Neural progenitor cell (in vitro differentiated cells): ENCODE measurements around the gene SIL1. TPM values are rescaled to one million over a fixed set of nuclear protein-coding genes. Genes with fewer than 3 reads are reported as not detected.
A peak's percentile ranks its signal among the peaks of the same experiment; 100 is the strongest.

Experiments
- DNase-seq: peaks from one replicate; pipeline ENCODE4 v3.0.0-alpha.2; 2016; ENCODE audit warnings: low spot score
- H2AFZ ChIP-seq: fragments of 200-600 bp; sonication (generic); replicated peaks from 2 replicates; pipeline ENCODE4 v1.6.1; 2016; ENCODE audit warnings: antibody characterized with exemption
- H3F3A ChIP-seq: fragments of 200-600 bp; sonication (generic); 2 replicates; pipeline ENCODE4 v1.6.1; 2016; ENCODE audit warnings: antibody characterized with exemption, low read depth
- H3K27ac ChIP-seq: fragments of 200-600 bp; sonication (generic); 2 replicates; pipeline ENCODE4 v1.5.1; 2016; ENCODE audit warnings: mild to moderate bottlenecking
- H3K27me3 ChIP-seq: fragments of 200-600 bp; sonication (generic); 2 replicates; pipeline ENCODE4 v1.6.1; 2016; ENCODE audit warnings: mild to moderate bottlenecking, moderate library complexity
- H3K36me3 ChIP-seq: fragments of 200-600 bp; sonication (generic); 2 replicates; pipeline ENCODE4 v1.5.1; 2016
- H3K4me1 ChIP-seq: fragments of 200-600 bp; sonication (generic); 2 replicates; pipeline ENCODE4 v1.6.1; 2016; ENCODE audit warnings: mixed run types
- H3K4me2 ChIP-seq: fragments of 200-600 bp; sonication (generic); 2 replicates; pipeline ENCODE4 v1.6.1; 2016
- H3K4me3 ChIP-seq: fragments of 200-600 bp; sonication (generic); 2 replicates; pipeline ENCODE4 v1.5.1; 2016
- H3K79me2 ChIP-seq: fragments of 200-600 bp; sonication (generic); 2 replicates; pipeline ENCODE4 v1.6.1; 2016; ENCODE audit warnings: low read depth
- H3K9ac ChIP-seq: fragments of 200-600 bp; sonication (generic); 2 replicates; pipeline ENCODE4 v1.6.1; 2016
- H3K9me3 ChIP-seq: fragments of 200-600 bp; sonication (generic); 2 replicates; pipeline ENCODE4 v1.5.1; 2016; ENCODE audit warnings: low read depth
- H4K20me1 ChIP-seq: fragments of 200-600 bp; sonication (generic); 2 replicates; pipeline ENCODE4 v1.6.1; 2016; ENCODE audit warnings: low read depth
- H3K27ac Mint-ChIP-seq: 3 replicates; pipeline ENCODE4 v1.8.0; 2021; ENCODE audit warnings: mixed read lengths
- H3K27me3 Mint-ChIP-seq: 2 replicates; pipeline ENCODE4 v1.8.0; 2022; ENCODE audit warnings: low read depth, mild to moderate bottlenecking, inconsistent platforms, moderate library complexity, mixed read lengths; ENCODE audit not compliant: insufficient read depth
- H3K36me3 Mint-ChIP-seq: 3 replicates; pipeline ENCODE4 v1.8.0; 2021; ENCODE audit warnings: mixed read lengths
- H3K4me1 Mint-ChIP-seq: 3 replicates; pipeline ENCODE4 v1.8.0; 2021; ENCODE audit warnings: mixed read lengths
- H3K4me3 Mint-ChIP-seq: 3 replicates; pipeline ENCODE4 v1.8.0; 2021; ENCODE audit warnings: mild to moderate bottlenecking, moderate library complexity, mixed read lengths
- H3K9me3 Mint-ChIP-seq: 3 replicates; pipeline ENCODE4 v1.8.0; 2020; ENCODE audit warnings: mixed read lengths
- EZH2 ChIP-seq: fragments of 200-600 bp; sonication (generic); IDR thresholded peaks from 2 replicates; pipeline ENCODE4 v1.6.1; 2017; ENCODE audit warnings: antibody characterized with exemption, mild to moderate bottlenecking, moderate library complexity
- EZH2phosphoT487 ChIP-seq: fragments of 200-600 bp; sonication (generic); IDR thresholded peaks from 2 replicates; pipeline ENCODE4 v1.6.1; 2017; ENCODE audit warnings: antibody characterized with exemption
- total RNA-seq: library from RNA; depleted of rRNA; stranded (reverse); fragments of >200 nt; gene quantifications from 2 replicates; pipeline ENCODE4 v1.2.3, GENCODE V29; 2015; ENCODE audit warnings: low replicate concordance
- TF ChIP-seq, protein P1 (sequence below): fragments of 200-600 bp; sonication (generic); IDR thresholded peaks from 2 replicates; pipeline ENCODE4 v1.5.1; 2017; ENCODE audit warnings: antibody characterized with exemption, mild to moderate bottlenecking

The SIL1 gene
- total RNA-seq, 1 donor from 2014 or later, result 5.5 TPM

DNA sequence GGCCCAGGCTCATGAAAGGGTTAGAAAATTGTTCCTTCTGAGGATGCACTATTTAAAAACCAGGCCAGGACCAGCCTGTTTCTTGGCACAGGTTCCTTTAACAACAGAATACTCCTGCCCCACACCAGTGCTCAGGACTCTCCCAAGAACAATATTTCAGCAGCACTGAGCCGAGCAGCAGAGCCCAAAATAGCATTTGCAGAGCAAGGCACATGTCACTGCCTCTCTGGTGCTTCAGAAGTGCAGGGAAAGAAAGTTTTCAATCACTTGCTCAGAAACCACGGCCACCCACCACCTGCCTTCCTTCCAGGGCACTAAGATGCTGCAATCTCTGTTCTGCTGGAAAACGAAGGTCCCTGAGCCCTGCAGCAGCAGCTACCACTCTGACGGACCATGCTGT is 77.6 kb downstream of the SIL1 start:
- H3K79me2 ChIP-seq, result no peaks in the 10 kb centered on the region
- H3F3A ChIP-seq, result no peaks in the 10 kb centered on the region
- H3K36me3 Mint-ChIP-seq, result no peaks in the 10 kb centered on the region
- no peak overlapping the region for H3K4me3 Mint-ChIP-seq
- no peaks in the 10 kb centered on the region for H3K27me3 Mint-ChIP-seq
- no peaks in the 10 kb centered on the region for H4K20me1 ChIP-seq
- no peaks in the 10 kb centered on the region for H3K27me3 ChIP-seq
- no peak overlapping the region for H2AFZ ChIP-seq
- no peaks in the 10 kb centered on the region for H3K9me3 ChIP-seq
- H3K27ac Mint-ChIP-seq, result no peak overlapping the region
- DNase-seq, result no peak
- no peak overlapping the region for H3K9ac ChIP-seq
- H3K9me3 Mint-ChIP-seq, result no peaks in the 10 kb centered on the region
- TF ChIP-seq EZH2phosphoT487 (no peak), EZH2 (no peak)
- TF ChIP-seq, protein P1, sequence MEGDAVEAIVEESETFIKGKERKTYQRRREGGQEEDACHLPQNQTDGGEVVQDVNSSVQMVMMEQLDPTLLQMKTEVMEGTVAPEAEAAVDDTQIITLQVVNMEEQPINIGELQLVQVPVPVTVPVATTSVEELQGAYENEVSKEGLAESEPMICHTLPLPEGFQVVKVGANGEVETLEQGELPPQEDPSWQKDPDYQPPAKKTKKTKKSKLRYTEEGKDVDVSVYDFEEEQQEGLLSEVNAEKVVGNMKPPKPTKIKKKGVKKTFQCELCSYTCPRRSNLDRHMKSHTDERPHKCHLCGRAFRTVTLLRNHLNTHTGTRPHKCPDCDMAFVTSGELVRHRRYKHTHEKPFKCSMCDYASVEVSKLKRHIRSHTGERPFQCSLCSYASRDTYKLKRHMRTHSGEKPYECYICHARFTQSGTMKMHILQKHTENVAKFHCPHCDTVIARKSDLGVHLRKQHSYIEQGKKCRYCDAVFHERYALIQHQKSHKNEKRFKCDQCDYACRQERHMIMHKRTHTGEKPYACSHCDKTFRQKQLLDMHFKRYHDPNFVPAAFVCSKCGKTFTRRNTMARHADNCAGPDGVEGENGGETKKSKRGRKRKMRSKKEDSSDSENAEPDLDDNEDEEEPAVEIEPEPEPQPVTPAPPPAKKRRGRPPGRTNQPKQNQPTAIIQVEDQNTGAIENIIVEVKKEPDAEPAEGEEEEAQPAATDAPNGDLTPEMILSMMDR, result no peak
- H3K4me3 ChIP-seq, result no peak overlapping the region
- H3K27ac ChIP-seq, result no peak overlapping the region
- H3K4me1 ChIP-seq, result no peaks in the 10 kb centered on the region
- no peaks in the 10 kb centered on the region for H3K36me3 ChIP-seq
- H3K4me1 Mint-ChIP-seq, result peaks cover 5% of the 10 kb centered on the region
- no peak overlapping the region for H3K4me2 ChIP-seq

DNA sequence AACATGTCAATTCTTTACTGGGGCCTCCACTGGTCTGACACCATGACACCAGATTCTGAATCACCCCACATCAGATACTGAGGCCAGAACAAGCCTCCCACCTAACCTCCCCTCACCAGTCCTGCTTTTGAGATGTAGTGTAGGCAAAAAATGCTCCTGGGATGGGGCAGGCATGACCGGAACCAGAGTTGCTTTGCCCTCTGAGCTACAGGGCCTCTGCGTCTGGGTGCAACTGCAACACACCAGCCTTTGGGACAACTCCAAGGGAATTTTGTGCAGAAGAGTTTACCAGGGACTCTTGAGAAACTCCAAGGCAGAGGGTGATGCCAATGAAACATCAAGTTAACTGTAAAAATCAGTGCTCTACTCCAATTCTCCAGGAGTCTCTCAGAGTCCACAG is 79.4 kb downstream of the SIL1 start:
- H3K36me3 ChIP-seq, result no peaks in the 10 kb centered on the region
- no peaks in the 10 kb centered on the region for H3K9me3 Mint-ChIP-seq
- H4K20me1 ChIP-seq, result no peaks in the 10 kb centered on the region
- TF ChIP-seq, protein P1, result no peak
- TF ChIP-seq EZH2phosphoT487, result no peak
- H3K27me3 ChIP-seq, result no peaks in the 10 kb centered on the region
- H3F3A ChIP-seq, result no peaks in the 10 kb centered on the region
- no peaks in the 10 kb centered on the region for H3K9me3 ChIP-seq
- H3K4me3 ChIP-seq, result no peak overlapping the region
- H3K9ac ChIP-seq, result no peak overlapping the region
- no peak overlapping the region for H3K4me3 Mint-ChIP-seq
- no peaks in the 10 kb centered on the region for H3K27me3 Mint-ChIP-seq
- H2AFZ ChIP-seq, result no peak overlapping the region
- DNase-seq, result no peak
- H3K27ac ChIP-seq, result no peak overlapping the region
- H3K4me1 ChIP-seq, result no peaks in the 10 kb centered on the region
- no peak overlapping the region for H3K4me2 ChIP-seq
- H3K27ac Mint-ChIP-seq, result no peak overlapping the region
- H3K79me2 ChIP-seq, result no peaks in the 10 kb centered on the region
- H3K4me1 Mint-ChIP-seq, result peaks cover 5% of the 10 kb centered on the region
- H3K36me3 Mint-ChIP-seq, result peaks cover 2% of the 10 kb centered on the region

DNA sequence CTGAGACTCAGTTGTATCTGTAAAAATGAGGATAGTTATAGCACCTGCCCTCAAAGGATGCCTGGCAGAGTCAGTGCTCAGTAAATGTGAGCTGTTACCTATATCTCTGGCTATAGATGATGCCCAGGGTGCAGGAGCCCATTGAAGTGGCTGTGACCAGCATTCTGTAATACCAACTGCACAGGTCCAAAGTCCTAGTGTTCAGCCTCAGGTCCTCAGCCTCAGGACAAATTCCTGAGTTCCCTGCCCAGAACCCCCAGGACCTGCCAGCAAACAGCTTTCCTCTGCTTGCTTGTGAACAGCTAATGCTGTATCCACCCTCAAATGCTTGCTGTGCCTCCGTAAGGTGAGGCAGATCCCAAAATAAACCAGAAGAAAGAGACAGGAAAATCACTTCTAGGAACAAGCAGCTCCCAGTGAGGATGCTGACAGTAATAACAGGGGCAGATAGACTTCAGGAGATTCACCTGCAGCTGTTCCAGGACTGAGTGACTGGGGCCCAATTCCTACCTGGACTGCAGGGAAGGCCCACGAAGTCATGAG is 80.8 kb downstream of the SIL1 start:
- Mint-ChIP-seq H3K9me3 (peaks cover 3% of the 10 kb centered on the region), H3K4me1 (peaks cover 5% of the 10 kb centered on the region)
- H3K79me2 ChIP-seq, result no peaks in the 10 kb centered on the region

More for the DNA sequence above, 80.8 kb downstream of the SIL1 start:
- H3K36me3 ChIP-seq, result no peaks in the 10 kb centered on the region
- H3K9ac ChIP-seq, result no peak overlapping the region
- Mint-ChIP-seq H3K27ac (peak overlapping the region; percentile 50), H3K36me3 (peaks cover 5% of the 10 kb centered on the region), H3K27me3 (peaks cover 5% of the 10 kb centered on the region), H3K4me3 (no peak overlapping the region)
- no peaks in the 10 kb centered on the region for H3K27me3 ChIP-seq
- no peaks in the 10 kb centered on the region for H3F3A ChIP-seq
- TF ChIP-seq EZH2 (no peak), EZH2phosphoT487 (no peak)
- TF ChIP-seq, protein P1, result no peak
- no peak for DNase-seq
- no peaks in the 10 kb centered on the region for H4K20me1 ChIP-seq
- H3K9me3 ChIP-seq, result no peaks in the 10 kb centered on the region
- no peak overlapping the region for H3K4me2 ChIP-seq
- no peak overlapping the region for H3K4me3 ChIP-seq
- H3K27ac ChIP-seq, result no peak overlapping the region
- H3K4me1 ChIP-seq, result no peaks in the 10 kb centered on the region
- no peak overlapping the region for H2AFZ ChIP-seq
